GM12875 (cell line): ENCODE measurements around the gene SRGAP2C.
"Not testable (repeated sequence)": the region's sequence is repeated elsewhere in the genome, so short reads cannot be mapped to it uniquely, and the experiment has no call there.

ENCODE experiments used
- H3K4me3 ChIP-seq: one replicate; pipeline ENCODE4 v1.5.1; 2011; ENCODE audit warnings: low read depth, low read length, control low read depth

The SRGAP2C gene

DNA sequence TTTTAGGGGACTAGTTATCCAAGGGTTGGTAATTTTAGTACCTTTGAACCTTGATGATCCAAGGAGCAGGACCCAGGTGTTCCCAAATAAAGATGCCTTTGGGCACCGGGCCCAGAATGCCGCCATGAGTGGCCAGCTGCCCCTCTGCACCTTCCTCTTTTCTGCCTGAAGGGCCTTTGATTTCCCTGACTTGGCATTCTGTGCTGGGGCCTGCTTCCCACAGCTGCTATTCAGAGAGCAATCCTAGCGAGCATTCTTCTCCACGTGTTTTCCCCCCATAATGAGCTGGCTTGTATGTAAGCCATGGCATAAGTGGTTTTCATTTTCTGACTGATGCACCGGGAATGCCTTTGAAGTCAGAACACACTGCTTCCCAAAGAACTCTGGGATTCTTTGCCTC, 184.1 kb downstream of the SRGAP2C start:
- H3K4me3 ChIP-seq, result not testable (repeated sequence)

DNA sequence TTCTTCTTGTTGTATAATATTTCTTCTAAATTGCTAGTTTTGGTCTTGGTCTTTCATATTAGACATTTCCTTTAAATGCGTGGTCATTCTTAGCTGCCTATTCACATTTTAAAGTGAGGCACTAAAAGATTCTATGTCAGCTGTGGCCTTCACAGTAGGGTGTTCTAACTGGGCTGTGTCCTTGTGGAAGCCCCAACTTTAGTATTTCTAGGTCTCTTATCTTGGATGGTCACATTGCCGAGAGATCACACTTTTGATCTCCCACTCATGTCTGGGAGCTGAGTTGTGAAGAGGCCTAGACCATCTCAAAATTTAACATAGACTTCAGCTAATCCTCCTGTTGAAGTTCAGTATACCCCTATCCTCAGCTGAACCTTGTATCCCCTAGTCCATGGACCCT, 185.2 kb downstream of the SRGAP2C start:
- H3K4me3 ChIP-seq, result not testable (repeated sequence)

DNA sequence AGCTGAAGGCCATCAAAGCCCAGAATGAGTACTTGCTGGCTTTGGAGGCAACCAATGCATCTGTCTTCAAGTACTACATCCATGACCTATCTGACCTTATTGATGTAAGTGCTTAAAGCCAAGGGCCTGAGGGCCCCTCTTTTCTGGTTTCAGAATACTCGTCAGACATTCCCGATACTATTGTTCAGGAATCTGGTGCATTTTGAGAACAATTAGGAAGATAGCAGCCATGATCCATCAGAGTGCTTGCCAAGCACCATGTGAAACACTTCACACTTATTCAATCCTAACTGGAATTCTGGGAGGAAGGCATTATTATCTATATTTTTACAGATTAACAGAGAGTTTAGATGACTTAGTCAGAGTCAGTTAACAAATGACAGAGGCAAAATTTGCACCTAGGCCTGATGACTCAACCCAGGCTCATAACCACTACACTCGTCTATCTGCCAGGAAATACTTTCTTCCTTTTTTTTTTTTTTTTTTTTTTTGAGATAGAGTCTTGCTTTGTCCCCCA, 190.1 kb downstream of the SRGAP2C start:
- H3K4me3 ChIP-seq, result not testable (repeated sequence)

DNA sequence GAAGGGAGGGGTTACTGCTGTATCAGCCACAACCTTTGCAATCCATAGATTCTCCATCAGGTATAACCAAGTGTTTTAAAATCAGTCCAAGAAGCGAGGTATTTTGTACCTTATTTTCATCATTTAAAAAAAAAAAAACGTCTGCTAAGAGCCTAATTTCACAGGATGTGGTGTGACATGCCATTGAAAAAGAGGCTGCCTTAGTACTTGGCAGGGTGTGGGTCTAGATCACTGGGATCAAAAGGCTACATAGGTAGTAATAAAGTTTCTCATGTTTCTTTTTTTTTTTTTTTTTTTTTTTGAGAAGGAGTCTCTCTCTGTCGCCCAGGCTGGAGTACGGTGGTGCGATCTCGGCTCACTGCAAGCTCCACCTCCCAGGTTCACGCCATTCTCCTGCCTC, 192.2 kb downstream of the SRGAP2C start:
- not testable (repeated sequence) for H3K4me3 ChIP-seq

DNA sequence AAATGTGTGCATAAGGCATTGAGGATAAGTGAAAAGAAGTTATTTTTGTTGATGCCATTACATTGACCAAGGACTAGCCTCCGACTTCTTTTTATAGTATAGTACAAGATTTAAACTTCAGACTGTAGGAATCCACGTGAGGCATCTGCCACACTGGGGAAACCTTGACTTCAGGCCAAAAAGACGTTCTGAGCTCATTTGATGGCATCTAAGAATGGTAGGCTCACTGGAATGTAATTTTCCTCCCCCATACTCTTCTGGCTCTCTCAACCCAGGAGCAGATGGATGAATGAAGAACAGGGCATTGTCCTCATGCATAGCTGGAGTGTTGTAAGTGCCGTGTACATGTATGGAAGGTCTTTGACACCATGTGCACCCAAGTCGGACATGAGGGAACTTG, 194.0 kb downstream of the SRGAP2C start:
- H3K4me3 ChIP-seq, result not testable (repeated sequence)

DNA sequence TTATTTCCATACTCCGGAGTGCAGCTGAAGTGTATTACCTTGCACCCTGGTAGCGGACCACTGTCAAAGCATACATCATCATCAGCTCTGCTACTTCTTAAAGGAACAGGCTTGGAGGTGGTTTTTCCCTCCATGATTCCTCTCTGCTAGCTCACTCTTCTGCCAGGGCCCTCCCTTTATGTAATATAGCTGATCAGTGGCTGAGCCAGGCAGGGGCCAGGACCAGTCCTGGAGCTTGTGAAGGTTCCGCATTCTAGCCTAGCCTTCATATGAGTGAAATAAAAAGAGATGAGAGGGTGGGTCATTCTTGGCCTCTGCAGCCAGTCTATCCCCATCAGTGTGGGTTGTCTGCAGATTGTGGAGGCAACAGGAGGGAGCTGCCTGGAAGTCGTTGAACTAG, 200.0 kb downstream of the SRGAP2C start:
- not testable (repeated sequence) for H3K4me3 ChIP-seq

DNA sequence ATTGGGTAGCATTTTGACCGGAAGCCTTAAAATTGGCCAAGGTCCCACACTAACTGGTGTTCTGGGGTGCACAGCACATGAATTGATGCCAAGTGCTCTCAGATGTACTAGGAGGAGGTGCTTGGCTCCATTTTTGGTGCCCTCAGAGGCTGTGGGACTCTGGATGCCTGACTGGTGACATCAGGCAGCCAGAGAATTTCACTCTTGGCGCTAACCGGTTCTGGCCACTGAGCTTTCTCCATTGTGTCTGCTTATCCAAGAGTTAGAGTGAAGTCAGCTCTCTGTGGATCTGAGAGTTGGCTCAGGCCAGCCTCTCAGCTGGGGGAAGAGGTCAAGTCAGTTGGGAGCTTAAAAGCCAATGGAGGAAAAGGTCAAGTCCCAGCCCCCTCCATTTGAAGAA, 200.4 kb downstream of the SRGAP2C start:
- not testable (repeated sequence) for H3K4me3 ChIP-seq

DNA sequence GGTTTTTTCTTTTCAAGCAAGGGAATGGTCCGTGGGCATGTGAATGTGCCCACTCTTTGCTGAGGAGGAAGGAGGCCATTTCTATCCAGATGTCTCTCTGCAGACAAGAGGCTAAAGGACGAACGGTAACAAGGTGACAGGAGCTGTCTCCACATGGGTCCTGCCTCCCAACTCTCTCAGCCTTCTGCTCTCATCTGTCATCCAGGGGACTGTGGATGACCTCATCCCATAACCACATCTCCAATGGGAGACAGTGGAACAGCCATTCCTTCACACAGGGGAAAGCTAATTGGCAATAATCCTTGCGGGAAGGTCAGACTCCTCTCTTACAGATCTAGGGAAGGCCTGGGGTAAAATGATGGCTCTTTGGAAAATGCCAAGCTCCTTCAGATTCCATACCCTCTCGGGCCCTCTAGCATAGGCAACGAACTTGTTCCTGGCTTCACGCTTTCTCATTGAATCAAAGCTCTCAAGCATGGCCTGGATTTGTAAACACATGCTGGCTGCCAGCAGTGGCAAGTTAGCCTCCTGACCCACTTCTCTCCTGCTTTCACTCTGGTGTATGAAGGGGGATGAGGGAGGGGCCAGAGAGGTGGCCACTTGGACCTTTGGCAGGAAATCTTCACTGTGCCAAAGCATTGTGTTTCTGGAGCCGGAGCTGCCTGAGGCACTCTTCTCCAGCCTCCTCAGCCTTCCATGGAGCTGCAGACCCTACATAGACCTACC, 201.0 kb downstream of the SRGAP2C start:
- H3K4me3 ChIP-seq, result not testable (repeated sequence)

DNA sequence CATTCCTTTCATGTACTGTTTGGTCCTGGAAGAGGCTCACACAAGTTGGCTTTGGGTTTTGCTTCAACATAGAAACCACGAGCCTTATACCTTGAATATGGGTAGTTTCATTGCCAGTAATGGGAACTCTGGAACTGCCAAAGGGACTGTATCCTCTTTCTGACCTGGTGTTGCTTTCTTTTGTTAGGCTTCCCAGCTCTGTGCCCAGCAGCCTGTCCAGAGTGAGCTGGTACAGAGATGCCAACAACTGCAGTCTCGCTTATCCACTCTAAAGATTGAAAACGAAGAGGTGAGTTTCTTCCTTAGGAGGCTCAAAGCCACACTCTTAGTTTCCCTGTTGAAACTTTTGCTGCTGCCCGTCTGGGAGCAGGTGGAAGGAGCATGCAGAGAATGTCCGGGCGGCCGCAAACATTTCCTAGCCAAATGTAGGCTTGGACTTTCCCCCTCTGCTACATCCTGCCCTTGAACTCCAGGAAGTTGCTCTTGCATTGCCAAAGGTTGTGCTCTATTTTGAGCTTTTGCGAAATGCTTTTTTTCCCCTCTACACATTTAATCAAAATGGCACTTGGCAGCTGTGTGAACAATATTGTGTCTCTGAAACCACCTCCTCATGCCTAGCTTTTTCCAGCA, 201.7 kb downstream of the SRGAP2C start:
- H3K4me3 ChIP-seq, result not testable (repeated sequence)

DNA sequence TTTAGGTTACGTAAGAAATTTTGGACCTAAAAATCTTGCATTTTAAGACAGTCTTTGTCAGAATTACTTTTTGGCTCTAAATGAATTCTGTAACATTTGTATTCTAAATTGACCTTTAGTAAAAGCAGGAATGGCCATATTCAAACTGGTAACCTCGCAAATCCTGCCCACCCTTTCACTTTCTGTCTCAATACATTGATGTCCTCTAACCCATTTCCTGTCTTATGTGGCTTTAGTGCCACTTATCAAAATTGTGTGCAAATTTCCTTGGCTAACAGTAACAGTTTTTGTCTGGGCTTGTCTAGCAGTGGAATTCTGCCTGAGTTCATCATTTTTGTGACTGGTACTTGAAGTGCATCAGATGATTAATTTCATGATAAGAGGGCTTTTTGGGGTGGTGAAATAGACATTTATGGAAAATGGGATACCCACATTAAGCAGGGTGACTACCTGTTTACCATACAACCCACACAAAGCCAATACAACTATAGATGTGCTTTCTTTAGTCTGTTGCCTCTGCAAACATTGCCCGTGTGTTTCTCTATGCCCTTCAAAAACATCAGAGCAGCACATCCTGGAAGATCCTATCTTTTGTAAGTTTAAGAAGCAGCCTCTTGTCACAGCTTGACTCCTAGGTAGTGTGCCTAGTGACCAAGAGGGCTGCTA, 205.3 kb downstream of the SRGAP2C start:
- not testable (repeated sequence) for H3K4me3 ChIP-seq

DNA sequence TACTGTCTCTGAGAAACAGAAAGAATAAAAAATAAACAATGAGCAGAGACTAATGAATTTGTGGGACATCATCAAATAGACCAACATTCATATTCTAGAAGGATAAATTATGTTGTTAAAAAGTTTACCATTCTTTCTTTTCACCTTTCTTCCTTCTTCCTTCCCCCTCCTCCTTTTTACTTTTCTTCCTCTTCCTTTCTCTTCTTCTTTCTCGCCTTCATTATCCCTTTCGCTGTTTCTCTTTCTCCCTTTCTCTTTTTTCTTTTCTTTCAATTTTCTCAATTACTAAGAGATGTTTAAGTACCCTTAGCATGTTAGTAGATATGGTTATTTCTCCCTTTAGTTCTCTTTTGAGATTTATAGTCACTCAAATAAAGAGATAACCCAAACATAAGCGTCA, 207.4 kb downstream of the SRGAP2C start:
- not testable (repeated sequence) for H3K4me3 ChIP-seq

DNA sequence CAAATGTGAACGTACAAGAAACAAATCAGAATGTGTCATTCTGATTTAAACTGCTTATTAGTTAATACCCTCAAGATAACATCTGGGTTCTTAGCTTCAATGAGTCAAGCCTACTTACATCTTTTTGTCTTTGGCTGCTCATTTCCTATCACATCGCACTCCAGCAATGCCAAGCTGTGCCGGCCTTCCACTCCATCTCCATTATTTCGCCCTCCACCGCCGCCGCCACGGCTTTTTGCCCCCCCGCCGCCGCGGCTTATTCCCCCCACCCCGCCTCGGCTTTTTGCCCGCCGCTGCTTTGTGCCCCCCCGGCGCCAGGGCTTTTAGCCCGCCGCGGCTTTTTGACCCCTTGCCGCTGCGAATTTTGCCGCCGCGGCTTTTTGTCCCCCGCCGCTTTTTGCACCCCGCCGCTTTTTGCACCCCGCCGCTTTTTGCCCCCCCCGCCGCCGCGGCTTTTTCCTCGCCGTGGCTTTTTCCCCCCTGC, 211.0 kb downstream of the SRGAP2C start:
- not testable (repeated sequence) for H3K4me3 ChIP-seq

DNA sequence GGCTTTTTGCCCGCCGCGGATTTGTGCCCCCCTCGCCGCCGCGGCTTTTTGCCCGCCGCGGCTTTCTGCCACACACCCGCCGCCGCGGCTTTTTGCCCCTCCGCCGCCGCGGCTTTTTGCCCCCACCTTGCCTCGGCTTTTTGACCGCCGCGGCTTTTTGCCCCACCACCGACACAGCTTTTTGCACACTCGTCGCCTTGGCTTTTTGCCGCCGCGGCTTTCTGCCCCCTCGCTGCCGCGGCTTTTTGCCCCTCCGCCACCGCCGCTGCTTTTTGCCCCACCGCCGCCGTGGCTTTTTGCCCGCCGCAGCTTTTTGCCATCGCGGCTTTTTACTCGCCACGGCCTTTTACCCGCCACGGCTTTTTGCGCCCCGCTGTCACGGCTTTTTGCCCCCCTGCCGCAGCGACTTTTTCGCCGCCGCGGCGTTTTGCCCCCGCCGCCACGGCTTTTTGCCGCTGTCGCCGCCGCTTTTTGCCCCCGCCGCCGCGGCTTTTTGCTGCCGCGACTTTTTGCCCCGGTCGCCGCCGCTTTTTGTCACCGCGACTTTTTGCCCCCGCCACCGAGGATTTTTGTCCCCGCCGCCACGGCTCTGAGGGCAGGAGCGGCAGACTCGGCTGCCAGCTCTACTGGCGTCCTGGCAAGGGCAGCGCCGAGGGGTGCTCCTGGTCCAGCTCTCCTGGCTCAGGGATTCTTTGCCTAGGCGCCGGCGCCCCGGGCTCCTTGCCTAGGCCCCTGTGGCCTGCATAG, 211.7 kb downstream of the SRGAP2C start:
- H3K4me3 ChIP-seq, result not testable (repeated sequence)

DNA sequence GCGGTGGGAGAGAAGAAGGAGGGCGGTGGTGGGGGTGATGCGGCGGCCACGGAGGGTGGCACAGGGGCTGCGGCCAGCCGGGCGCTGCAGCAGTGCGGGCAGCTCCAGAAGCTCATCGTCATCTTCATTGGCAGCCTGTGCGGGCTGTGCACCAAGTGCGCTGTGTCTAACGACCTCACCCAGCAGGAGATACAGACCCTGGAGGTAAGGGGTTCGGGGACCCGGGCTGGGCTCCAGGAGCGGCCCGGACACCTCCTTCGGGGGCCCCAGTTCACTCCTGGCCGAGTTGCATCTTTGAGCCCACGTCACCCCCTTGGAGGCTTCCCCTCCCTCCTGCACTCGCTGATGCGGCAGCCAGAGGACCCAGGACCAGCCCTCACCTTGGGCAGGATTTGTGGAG, 212.3 kb downstream of the SRGAP2C start:
- H3K4me3 ChIP-seq, result not testable (repeated sequence)

DNA sequence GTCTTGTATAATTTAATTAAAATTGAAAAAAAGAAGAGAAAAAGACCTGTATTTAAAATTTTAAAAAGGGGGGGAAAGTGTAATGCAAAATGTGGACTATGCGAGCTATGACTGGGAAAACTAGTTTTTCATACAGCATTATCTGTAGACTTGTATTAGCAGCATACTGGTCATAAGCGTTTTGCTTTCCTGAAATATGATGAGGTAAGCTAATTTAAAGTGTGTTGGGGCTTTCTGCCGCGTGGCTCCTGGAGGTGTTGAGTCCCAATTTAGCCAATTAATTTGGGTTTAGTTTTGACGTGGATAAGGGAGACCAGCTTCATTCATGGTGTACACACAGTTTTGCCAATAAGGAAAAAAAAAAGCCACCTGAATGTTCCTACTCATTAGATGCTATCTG, 214.4 kb downstream of the SRGAP2C start:
- H3K4me3 ChIP-seq, result not testable (repeated sequence)

DNA sequence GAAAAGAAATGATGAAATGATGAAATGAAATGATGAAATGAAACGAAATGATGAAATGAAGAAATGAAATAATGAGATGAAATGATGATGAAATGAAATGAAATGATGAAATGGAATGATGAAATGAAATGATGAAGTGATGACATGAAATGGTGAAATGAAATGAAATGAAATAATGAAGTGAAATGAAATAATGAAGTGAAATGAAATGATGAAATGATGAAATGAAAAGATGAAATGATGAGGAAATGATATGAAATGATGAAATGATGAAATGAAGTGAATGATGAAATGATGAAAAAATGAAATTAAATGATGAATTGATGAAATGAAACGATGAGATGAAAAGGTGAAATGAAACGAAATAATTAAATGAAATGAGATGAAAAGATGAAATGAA, 215.3 kb downstream of the SRGAP2C start:
- H3K4me3 ChIP-seq, result not testable (repeated sequence)

DNA sequence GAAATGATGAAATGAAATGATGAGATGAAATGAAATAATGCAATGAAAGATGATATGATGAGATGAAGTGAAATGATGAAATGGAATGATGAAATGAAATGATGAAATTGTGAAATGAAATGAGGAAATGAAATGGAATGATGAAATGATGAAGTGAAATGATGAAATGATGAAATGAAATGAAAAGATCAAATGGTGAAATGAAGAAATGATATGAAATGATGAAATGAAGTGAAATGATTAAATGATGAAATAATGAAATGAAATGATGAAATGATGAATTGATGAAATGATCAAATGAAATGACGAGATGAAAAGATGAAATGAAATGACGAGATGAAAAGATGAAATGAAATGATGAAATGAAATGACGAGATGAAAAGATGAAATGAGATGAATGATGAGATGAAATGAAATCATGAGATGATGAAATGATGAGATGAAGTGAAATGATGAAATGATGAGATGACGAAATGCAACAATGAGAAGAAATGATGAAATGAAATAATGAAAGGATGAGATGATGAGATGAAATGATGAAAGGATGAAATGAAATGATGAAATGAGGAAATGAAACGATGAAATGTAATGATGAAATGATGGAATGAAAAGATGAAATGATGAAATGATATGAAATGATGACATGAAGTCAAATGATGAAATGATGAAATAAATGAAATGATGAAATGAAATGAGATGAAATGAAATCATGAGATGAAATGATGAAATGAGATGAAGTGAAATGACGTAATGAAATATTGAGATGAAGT, 216.0 kb downstream of the SRGAP2C start:
- H3K4me3 ChIP-seq, result not testable (repeated sequence)

DNA sequence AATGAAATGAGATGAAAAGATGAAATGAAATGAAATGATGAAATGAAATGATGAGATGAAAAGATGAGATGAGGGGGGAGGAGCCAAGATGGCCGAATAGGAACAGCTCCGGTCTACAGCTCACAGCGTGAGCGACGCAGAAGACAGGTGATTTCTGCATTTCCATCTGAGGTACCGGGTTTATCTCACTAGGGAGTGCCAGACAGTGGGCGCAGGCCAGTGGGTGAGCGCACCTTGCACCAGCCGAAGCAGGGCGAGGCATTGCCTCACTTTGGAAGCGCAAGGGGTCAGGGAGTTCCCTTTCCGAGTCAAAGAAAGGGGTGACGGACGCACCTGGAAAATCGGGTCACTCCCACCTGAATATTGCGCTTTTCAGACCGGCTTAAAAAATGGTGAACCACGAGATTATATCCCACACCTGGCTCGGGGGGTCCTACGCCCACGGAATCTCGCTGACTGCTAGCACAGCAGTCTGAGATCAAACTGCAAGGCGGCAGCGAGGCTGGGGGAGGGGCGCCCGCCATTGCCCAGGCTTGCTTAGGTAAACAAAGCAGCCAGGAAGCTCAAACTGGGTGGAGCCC, 216.7 kb downstream of the SRGAP2C start:
- not testable (repeated sequence) for H3K4me3 ChIP-seq

DNA sequence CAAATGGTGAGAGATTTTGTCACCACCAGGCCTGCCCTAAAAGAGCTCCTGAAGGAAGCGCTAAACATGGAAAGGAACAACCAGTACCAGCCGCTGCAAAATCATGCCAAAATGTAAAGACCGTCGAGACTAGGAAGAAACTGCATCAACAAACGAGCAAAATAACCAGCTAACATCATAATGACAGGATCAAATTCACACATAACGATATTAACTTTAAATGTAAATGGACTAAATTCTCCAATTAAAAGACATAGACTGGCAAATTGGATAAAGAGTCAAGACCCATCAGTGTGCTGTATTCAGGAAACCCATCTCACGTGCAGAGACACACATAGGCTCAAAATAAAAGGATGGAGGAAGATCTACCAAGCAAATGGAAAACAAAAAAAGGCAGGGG, 218.5 kb downstream of the SRGAP2C start:
- not testable (repeated sequence) for H3K4me3 ChIP-seq
